ENCODE data around the gene SPG7. TPM values are rescaled to one million over a fixed set of nuclear protein-coding genes. Genes with fewer than 3 reads are reported as not detected.
A peak's percentile ranks its signal among the peaks of the same experiment; 100 is the strongest.
"Not testable (repeated sequence)": the region's sequence is repeated elsewhere in the genome, so short reads cannot be mapped to it uniquely, and the experiment has no call there.

SPG7 gene
- total RNA-seq, 1 experiment from 2014 or later = 125 TPM

- in situ Hi-C loops (cut with HindIII; ENCODE audit: low sequenced_read_pairs) = no loop called here
- DNase-seq (ENCODE audit: low spot score) = no peak
Observed at GRCh38 chr16:89557690-89558490, 49.7 kb downstream of the SPG7 start.

- DNase-seq (ENCODE audit: low spot score) = peak; percentile 93
- in situ Hi-C loops (cut with HindIII; ENCODE audit: low sequenced_read_pairs) = no loop called here
Observed at GRCh38 chr16:89560378-89561141, 52.4 kb downstream of the SPG7 start, which contains the start of gene RPL13. Gene RPL13 (plus strand): TSS chr16:89560682. CDS start chr16:89560960, 278 bp downstream.

GRCh38 chr16:89561142-89561883 is 53.1 kb downstream of the SPG7 start:
- no peak for DNase-seq (ENCODE audit: low spot score)
- in situ Hi-C loops (cut with HindIII; ENCODE audit: low sequenced_read_pairs) = no loop called here

- in situ Hi-C loops (cut with HindIII; ENCODE audit: low sequenced_read_pairs) = no loop called here
- DNase-seq (ENCODE audit: low spot score) = no peak
Observed at GRCh38 chr16:89561884-89562599, 53.8 kb downstream of the SPG7 start.

- in situ Hi-C loops (cut with HindIII; ENCODE audit: low sequenced_read_pairs) = no loop called here
- peak; percentile 21 for DNase-seq (ENCODE audit: low spot score)
Observed at GRCh38 chr16:89562939-89563338, 54.7 kb downstream of the SPG7 start.

GRCh38 chr16:89563639-89564392 is 55.6 kb downstream of the SPG7 start:
- peak; percentile 23 for DNase-seq (ENCODE audit: low spot score)

GRCh38 chr16:89564476-89565255 is 56.5 kb downstream of the SPG7 start:
- in situ Hi-C loops (cut with HindIII; ENCODE audit: low sequenced_read_pairs) = no loop called here
- DNase-seq (ENCODE audit: low spot score) = peak; percentile 27

More at GRCh38 chr16:89563639-89564392, 55.6 kb downstream of the SPG7 start:
- in situ Hi-C loops (cut with HindIII; ENCODE audit: low sequenced_read_pairs) = no loop called here

- peak; percentile 51 for DNase-seq (ENCODE audit: low spot score)
- in situ Hi-C loops (cut with HindIII; ENCODE audit: low sequenced_read_pairs) = no loop called here
Observed at GRCh38 chr16:89565256-89565505, 57.0 kb downstream of the SPG7 start.

- in situ Hi-C loops (cut with HindIII; ENCODE audit: low sequenced_read_pairs) = no loop called here
- peak; percentile 46 for DNase-seq (ENCODE audit: low spot score)
Observed at GRCh38 chr16:89565506-89566372, 57.5 kb downstream of the SPG7 start.

- in situ Hi-C loops (cut with HindIII; ENCODE audit: low sequenced_read_pairs) = no loop called here
- no peak for DNase-seq (ENCODE audit: low spot score)
Observed at GRCh38 chr16:89567656-89568594, 59.7 kb downstream of the SPG7 start.

GRCh38 chr16:89569506-89570341 is 61.5 kb downstream of the SPG7 start:
- no peak for DNase-seq (ENCODE audit: low spot score)
- in situ Hi-C loops (cut with HindIII; ENCODE audit: low sequenced_read_pairs) = no loop called here

GRCh38 chr16:89570342-89570923 is 62.2 kb downstream of the SPG7 start:
- in situ Hi-C loops (cut with HindIII; ENCODE audit: low sequenced_read_pairs) = no loop called here
- DNase-seq (ENCODE audit: low spot score) = no peak

GRCh38 chr16:89570983-89571598 is 62.9 kb downstream of the SPG7 start:
- in situ Hi-C loops (cut with HindIII; ENCODE audit: low sequenced_read_pairs); DNase-seq (ENCODE audit: low spot score): not testable (repeated sequence)

- in situ Hi-C loops (cut with HindIII; ENCODE audit: low sequenced_read_pairs) = no loop called here
- DNase-seq (ENCODE audit: low spot score) = no peak
Observed at GRCh38 chr16:89571636-89572035, 63.4 kb downstream of the SPG7 start.
